GM18868 (cell line): Measurements from ENCODE around the gene BBLN.
"Not testable (repeated sequence)": the region's sequence is repeated elsewhere in the genome, so short reads cannot be mapped to it uniquely, and the experiment has no call there.

Experiments
- ATAC-seq: cut with Tn5 transposase; IDR thresholded peaks from one replicate; pipeline ENCODE4 v1.9.1; 2021; ENCODE audit warnings: mild to moderate bottlenecking, moderate library complexity; ENCODE audit not compliant: unreplicated experiment

The BBLN gene

DNA sequence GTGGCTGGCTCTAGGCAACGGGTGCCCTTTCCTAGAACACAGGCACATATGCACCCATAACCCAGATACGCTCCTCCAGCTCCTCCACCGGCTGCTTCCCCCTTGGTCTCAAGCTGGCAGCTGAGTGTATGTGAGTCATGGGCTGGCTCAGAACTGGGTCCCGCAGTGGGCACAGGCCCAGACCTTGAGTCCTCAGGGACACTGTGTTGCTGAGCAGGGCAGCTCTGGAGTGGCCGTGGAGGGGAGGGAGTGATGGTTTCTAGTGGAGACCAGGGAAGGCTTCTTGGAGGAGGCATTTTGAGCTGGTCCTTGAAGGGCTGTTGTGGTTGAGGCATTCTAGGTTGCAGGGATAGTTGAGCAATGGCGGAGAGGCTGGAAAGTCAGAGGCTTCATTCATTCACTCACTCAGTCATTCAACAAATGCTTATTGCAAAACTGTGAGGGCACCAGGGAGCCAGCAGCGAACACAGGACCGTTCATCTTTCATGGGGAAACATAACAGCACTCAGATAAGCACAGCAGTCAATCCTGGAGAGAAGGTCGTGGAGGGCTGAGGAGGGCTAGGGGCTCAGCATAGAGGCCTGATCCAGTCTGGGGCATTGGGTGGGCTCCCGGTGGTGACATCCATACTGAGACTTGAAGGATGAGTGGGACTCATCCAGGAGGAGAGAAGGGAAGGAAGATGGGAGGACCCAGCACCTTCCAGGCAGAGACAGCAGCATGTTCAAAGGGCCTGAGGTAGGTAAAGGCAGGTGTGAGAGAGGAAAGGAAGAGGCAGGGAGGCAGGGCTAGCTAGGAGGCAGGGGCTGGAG lies 2.4 kb downstream of the BBLN start:
- ATAC-seq = no peak

DNA sequence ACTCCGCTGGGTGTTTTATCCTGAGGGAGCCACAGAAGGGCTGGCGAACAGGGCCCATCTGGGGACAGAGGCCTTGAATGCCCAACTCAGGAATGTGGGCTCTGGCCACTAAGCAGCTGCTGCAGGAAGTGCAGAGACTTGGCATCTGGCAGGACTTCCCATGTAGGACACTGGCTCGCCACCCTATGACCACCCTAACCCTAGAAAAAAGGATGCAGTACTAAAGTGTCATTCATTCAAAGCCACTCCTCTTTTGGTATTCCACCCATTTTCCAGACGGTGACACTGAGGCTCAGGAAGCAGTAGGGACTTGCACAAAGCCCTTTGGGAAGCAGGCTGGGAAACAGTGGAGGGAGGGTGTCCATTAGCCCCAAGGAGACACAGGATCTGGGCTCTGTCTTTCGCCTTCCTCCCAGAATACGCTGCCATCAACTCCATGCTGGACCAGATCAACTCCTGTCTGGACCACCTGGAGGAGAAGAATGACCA lies 3.0 kb downstream of the BBLN start:
- ATAC-seq = no peak

DNA sequence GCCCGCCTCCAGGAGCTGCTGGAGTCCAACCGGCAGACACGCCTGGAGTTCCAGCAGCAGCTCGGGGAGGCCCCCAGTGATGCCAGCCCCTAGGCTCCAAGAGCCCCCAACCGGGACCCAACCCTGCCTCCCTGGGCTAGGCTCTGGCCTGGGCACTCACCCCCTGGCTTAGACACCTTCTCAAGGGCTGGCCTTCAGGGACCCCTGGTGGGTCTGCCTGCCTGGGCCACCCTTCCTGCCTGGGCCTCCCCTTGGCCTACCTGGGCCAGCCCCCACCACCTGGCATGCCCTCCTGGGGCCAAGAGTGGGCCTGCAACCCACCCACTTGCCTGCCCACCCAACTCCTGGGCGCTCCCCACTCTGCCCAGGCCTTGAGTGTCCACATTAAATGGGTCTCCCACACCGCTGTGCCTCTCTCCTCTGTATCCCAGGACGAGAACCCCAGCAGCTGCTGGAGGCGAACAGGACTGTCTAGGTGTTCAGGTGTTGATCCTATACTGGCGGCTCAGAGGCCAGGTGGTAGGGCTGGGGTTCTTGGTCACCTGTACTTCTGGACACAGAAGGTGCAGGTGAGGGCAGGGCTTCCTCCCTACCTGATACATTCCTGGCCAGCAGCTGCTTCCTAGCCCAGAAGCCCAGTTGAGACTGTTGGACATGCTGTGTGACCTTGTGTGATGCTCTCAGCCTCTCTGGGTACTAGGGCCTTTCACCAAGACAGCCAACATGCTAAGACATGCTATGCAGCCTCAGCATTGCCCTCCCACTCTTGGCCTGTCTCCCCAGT lies 3.6 kb downstream of the BBLN start:
- ATAC-seq = no peak

DNA sequence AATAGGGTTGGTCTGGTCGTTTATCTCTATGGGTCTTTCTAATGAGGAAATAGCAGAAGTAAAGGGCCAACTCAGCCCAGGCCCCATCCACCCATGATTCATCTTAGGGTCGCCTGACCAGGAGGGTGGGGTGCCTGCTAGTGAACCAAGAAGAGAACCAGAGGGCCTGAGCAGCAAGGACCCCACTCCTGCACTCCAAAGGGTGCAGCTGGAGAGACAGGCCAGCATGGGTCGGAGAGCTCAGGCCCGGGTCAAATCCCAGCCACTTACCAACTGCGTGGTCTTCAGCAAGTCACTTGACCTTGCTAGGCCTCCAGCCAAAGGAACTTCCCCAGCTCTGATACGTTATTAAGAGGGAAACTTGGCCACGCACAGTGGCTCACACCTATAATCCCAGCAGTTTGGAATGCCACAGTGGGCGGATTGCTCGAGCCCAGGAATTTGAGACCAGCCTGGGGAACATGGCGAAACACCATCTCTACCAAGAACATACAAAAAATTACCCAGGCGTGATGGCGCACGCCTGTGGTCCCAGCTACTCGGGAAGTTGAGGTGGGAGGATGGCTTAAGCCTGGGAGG lies 4.3 kb downstream of the BBLN start:
- no peak for ATAC-seq

DNA sequence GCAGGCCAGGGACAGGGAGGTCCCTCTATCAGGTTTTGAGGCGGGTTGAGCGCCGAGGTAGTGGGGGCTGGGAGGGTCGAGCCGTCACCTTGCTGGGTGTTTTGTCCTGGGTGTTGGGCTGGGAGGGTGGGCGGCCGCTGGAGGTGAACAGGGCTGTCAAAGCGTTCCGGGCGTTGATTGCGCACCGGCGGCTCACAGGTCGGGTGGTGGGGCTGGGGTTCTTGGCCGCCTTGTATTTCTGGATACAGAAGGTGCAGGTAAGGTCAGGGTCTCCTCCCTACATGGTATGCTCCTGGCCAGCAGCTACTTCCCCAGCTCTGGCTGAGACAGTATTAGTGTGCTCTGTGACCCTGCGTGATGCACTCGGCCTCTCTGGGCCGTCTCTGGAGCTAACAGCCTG lies 6.1 kb downstream of the BBLN start:
- no peak for ATAC-seq

DNA sequence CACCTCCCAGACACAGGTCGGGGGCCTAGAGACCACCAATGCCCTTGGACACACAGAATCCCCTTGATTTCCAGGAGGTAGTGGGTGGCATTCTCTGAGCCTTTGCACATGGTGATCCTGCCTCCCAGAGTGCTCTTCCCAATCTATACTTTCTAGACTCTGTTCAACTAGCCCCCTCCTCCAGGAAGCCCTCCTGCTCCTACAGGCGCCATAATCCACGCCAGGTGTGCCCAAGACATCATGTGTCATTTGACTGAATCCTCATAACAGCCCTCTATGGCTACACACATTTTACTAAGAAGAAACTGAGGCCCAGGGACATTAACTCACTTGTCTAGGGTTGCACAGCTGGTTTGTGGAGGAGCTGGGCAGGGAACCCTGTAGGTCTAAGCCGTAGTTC lies 7.1 kb downstream of the BBLN start:
- no peak for ATAC-seq

DNA sequence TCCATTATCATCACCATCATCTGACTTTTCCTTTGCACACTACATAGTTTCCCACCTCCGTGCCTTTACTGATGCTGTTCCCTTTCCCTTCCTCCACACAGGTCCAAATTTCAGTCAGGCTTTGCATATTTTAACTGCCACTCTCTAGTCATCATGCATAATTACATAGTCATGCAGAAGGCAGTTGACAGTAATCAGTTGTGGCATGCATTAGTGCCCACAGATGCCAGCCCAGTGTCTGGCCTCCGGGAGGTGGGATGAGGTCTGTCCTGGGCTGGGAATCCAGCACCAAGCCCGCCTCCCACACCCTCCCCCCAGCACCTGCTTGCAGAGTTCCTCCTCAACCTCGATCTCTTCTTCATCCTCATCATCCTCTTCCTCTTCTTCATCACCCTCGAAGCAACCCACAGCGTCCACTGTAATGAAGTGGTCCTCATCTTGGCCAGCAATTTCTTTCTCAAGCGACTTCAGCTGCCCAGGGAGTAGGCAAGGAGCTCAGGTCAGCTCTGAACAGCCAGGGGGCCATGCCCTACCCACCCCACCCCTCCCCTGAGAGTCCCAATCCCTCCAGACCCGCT lies 8.8 kb downstream of the BBLN start:
- no peak for ATAC-seq

DNA sequence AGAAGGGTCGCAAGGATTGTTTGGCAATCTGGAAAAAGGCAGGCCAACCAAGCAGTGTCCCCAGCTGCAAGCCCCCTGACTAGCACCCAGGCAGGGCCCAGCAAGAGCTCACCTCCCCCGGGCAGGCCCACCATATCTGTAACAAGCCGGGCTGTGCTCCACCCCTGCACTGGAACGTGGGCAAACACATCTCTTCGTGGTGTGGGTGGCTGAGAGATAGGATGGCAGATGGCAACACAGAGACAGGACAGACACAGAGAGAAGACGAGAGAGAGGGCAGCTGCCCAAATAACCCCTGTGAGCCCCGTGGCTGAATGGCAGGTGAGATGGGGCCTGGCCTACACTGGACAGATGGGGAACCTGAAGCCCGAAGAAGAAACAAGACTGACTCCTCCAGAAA lies 9.4 kb downstream of the BBLN start:
- no peak for ATAC-seq

DNA sequence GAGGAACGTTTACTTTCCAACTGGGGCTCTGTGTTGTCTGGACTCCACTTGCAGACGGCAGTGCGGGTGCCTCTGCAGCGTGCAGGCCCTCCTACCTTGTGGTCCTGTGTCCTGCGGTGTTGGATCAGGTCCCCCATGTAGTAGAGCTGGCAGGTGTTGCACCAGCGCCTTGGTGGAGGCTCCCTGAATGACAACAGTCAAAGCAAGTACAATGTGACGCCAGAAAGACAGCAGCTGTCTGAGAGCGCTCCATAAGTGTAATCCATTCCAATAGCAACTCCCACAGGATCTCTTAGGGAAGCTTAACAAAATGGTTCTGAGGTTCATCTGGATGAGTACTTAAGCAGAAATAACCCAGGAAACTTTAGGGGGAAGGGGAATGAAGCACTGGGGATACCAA lies 9.9 kb downstream of the BBLN start:
- ATAC-seq = no peak

DNA sequence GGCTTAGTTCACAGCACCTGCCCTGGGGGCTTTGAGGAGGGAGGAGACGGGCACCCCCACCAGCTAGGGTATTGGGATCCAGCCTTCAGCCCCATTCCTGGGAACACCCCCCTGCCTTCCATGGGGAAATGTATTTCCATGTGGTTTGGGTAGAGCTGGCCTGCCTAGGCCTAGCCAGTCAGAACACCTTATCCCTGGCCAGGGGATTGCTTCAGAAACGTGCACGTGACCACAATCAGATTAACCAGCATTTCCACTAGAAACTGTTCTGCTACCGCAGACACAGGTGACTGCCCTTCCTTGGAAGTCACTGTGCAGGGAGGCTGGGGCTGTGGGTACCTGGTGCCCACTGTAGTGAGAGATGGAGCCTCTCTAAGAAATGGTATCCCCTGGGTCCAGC lies 14.0 kb downstream of the BBLN start:
- no peak for ATAC-seq

DNA sequence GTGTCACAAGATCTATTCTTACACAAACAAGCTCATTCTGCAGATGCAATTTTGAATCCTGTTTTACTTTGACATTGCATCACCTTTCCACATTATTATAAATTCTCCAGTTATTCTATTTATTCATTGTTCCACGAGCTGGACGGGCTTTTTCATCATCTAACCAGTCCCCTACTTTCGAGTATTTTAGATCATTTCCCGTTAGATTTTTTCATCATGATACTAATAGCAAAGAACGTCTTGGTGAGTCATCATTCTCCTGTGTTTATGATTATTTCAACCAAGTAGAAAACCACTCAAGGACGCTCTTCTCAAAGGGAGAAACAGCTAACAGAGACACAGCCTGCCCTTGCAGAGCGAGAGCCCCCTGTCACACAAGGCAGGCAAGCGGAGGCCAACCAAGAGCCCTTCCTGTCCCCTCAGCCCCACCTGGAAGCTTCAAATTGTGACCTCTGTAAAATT lies 15.1 kb downstream of the BBLN start:
- ATAC-seq = no peak

DNA sequence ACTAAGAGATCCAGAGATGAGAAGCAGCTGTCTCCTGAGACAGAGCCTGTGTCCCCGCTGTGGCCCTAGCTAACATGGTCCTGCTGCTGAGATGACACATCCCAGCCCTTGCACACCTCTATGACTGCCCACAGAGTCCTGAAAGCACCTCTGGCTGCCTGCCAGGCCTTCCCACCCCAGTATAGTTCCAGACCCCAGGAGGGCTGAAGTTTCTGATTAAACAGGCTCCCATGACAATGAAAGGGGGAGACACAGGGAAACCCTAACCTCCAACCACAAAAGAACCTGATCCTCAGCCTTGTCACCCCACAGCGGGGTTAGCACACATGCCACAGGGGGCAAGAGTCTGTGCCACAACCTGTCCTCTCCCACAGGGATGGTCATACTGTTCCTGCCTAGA lies 15.7 kb downstream of the BBLN start:
- no peak for ATAC-seq

DNA sequence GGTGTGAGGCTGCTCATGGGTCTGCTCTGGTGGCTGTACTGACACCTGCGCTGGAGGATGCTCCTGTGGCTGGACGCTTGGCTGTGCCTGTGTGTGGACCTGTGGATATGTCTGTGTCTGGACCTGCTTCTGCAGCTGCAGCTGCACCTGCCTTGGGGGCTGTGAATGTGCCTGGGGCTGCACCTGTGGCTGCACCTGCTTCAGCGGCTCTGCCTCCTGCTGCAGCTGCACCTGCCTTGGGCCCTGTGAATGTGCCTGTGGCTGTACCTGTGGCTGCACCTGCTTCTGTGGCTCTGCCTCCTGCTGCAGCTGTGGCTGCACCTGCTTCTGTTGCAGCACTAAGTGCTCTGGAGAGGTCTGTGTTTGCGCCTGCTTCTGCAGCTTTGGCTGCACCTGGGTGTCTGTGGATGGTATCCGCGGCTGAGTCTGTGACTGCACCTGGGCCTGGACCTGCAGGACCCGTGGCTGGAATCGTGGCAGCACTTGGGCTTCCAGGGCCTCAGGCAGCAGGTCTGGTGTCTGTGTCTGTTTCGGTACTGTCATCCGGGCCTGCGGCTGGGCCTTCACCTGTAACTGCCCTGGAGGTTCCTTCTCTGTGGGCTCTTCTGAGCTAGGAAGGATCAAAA lies 18.9 kb downstream of the BBLN start:
- no peak for ATAC-seq

DNA sequence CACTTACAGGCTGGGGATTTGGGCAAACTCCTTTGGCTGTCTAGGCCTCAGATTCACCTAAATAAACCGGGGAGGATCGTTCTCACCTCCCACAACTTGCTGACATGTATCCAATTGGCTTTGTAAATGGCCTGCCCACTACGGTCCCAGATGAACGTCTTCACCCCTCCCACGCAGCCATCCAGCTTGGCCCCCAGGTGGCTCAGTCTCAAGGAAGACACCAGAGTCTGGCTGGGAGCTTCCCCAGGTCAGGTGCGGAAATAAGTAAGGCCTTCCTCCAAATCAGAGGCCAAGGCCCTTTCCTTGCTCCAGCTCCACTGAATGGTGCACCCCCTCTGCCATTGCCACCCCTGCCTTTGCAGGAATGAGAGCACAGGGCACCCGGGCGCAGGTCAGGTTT lies 19.9 kb downstream of the BBLN start:
- no peak for ATAC-seq

DNA sequence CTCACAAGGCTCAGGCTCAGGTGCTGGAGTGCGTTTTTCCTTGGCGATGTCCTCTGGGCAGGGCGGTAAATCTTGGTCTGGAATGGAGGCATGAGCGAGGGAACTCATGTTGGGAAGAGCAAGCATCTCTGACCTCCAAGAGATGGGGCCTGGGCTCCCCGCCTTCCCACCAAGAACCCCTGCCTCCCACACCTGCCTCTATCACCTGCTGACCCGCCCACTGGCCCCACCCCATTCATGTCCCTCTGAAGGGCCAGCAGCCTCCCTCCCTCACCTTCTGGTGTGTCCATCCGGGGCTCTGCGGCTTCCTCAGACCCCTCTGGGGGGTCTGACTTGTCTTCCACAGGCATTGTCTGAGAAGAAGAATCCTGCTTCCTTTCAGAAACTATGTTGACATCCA lies 20.4 kb downstream of the BBLN start:
- ATAC-seq = no peak

DNA sequence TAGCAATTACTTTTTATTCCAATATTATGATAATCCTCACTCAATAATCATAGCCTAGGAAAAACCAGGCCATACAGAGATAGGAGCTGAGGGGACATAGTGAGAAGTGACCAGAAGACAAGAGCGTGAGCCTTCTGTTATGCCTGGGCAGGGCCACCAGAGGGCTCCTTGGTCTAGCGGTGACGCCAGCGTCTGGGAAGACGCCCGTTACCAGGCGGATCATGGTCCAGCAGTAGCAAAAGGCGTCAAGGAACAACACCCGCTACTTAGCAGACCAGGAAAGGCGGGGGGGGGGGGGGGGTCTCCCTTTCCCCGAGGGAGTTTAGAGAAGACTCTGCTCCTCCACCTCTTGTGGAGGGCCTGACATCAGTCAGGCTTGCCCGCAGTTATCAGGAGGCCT lies 21.4 kb downstream of the BBLN start:
- ATAC-seq = not testable (repeated sequence)

DNA sequence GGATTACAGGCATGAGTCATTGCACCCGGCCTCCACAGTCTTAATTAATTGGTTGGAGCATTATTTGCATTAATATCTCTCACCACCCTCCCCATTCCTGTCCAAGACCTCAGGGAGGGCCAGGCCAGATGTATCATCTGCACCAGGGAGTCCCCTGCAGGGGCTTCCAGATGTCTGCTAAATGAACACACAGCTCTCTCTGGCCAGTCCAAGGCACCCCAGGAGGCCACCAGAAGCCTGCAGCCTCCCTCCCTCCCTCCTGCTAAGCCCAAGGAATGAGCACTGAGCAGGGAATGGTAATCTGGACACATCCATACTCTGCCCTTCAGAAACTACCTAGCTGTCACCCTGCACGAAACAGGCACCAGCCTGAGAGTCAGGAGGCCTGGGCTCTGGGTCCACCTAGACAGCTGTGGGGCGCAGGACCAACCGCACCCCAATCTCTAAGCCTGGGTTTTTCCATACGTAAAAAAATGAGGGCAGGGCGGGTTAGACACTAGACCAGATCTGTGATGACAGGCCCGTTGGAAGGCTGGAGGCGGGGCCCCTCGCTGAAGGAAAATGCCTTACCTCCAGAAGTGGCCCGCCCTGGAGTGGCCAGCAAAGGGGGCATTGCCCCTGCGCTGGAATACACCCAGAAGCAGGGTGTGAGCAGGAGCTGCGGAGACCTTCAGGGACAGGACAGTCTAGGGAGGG lies 23.0 kb downstream of the BBLN start:
- ATAC-seq = no peak

DNA sequence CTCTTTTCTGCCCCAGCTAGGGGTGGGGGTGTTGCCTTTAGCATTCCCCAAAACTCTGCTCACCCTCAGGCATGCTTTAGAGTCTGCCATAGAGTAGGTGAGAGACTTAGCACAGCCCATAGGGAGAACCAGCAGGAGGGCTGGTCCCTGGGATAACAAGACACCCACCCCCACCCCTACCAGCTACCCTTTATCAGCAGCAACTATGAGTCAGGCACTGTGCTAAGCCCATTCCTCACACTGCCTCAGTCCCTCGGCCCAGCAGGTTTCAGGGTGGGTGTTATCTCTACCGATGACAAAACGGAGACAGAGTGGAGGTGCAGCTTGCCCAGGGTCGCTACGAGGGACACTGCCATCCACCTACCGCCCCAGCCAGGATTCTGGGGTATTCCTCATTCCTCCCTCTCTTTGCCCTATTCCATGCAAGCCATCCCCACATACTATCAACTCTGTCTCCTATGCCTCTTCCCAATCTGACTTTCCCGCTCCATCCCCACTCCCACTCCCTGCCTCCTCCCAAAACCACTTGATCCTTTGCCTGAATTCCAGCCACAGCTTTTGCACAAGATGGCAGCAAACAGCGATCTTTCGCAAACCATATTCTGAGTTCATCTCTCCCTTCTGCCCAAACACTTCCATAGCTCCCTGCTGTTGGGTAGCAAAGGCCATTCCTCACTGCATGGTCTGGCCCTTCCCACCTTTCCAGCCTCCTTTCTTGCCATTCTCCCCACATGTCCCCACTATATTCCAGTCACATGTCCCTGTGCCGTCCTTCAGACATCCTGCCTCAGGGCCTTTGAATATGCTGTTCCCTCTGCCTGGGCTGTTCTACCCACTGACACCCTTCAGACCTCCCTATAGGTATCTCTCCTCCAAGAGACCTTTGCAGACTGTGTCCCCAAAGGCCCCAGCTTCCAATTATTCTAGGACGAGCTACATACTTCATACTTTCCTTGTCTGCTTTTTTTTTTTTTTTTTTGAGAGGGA lies 26.2 kb downstream of the BBLN start:
- ATAC-seq = no peak

DNA sequence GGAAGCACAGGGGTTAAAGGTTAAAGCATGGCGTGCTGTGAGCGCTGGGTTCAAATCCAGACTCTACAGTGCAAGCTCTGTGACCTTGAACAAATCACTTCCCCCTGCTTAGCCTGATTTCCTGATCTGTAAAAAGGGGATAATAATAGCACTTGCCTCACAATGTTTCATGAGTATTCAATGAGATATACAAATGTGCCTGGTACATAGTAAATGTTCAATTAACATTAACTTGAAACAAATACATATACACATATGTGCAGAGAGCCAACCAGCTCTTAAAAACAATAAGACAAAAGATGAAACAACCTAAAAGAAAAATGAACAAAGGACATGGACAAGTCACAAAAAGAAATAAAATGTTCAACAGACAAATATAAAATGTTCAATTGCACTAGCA lies 27.3 kb downstream of the BBLN start:
- ATAC-seq = no peak
